GM12891 (cell line): Measurements from ENCODE around the gene C11orf71.

Experiments
- POLR2A ChIP-seq: IDR thresholded peaks from 2 replicates; pipeline ENCODE4 v1.6.1; 2011; ENCODE audit warnings: low read depth, low read length, control low read depth
- POLR2AphosphoS5 ChIP-seq: IDR thresholded peaks from 2 replicates; pipeline ENCODE4 v1.6.1; 2011; ENCODE audit warnings: low read depth, low read length, control low read depth
- SPI1 ChIP-seq: IDR thresholded peaks from 2 replicates; pipeline ENCODE4 v1.6.1; 2011; ENCODE audit warnings: low read depth, low read length, control low read depth

GRCh38 chr11:114400915-114401223, 558 bp upstream of the C11orf71 start:
- no peak for TF ChIP-seq POLR2A
- no peak for TF ChIP-seq POLR2AphosphoS5
- TF ChIP-seq SPI1, result no peak
